ENCODE measurements around the gene IRS1. TPM values are rescaled to one million over a fixed set of nuclear protein-coding genes. Genes with fewer than 3 reads are reported as not detected.
A peak's percentile ranks its signal among the peaks of the same experiment; 100 is the strongest.

Gene IRS1
- total RNA-seq, 1 experiment from 2014 or later: 10.5 TPM

DNA sequence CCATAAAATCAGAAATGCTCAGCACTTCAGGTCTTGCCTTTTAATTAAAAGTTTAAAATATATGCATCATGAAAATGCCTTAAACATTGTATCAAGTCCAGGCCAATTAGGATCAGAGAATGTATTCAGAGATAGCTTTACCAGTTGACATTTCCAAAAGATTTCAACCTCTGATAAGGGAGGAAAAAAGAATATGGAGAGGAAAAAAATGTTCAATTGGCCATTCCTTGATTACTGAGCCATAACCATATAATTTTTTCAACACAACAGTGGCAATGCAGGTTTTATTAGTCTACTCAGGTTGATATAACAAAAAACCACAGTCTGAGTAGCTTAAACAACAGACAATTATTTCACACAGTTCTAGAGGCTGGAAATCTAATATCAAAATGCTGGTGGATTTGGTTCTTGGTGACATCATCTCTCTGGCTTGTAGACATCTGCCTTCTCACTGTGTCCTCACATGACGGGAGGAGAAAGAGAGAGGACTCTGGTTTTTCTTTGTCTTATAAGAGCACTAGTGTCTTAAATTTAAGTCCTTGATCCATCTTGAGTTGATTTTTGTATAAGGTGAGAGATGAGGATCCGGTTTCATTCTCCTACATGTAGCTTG lies 111.9 kb downstream of the IRS1 start:
- TF ChIP-seq, protein P1, sequence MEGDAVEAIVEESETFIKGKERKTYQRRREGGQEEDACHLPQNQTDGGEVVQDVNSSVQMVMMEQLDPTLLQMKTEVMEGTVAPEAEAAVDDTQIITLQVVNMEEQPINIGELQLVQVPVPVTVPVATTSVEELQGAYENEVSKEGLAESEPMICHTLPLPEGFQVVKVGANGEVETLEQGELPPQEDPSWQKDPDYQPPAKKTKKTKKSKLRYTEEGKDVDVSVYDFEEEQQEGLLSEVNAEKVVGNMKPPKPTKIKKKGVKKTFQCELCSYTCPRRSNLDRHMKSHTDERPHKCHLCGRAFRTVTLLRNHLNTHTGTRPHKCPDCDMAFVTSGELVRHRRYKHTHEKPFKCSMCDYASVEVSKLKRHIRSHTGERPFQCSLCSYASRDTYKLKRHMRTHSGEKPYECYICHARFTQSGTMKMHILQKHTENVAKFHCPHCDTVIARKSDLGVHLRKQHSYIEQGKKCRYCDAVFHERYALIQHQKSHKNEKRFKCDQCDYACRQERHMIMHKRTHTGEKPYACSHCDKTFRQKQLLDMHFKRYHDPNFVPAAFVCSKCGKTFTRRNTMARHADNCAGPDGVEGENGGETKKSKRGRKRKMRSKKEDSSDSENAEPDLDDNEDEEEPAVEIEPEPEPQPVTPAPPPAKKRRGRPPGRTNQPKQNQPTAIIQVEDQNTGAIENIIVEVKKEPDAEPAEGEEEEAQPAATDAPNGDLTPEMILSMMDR (IDR thresholded peaks at IDR 0.05; ENCODE audit: unreplicated experiment): no peak
- POLR2A ChIA-PET: interaction anchor here (1.4 to 1.5 kb wide), 2 partner anchors 16 to 37 kb away, joined by 3 to 4 read pairs; no protein-coding TSS in a partner anchor
- no TSS peak for BruUV-seq (replicated peaks)
- DNase-seq (ENCODE audit: unreplicated experiment): no peak
- CTCF ChIA-PET: interaction anchor here (0.6 kb wide), 1 partner anchor 111 kb away, joined by 3 read pairs; no protein-coding TSS in a partner anchor
- H3K27me3 Mint-ChIP-seq (ENCODE audit: insufficient read depth, unreplicated experiment): no peaks in the 10 kb centered on the region
- peaks cover 20% of the 10 kb centered on the region for H3K4me1 Mint-ChIP-seq (ENCODE audit: insufficient read depth, unreplicated experiment)
- no peak overlapping the region for H3K27ac Mint-ChIP-seq (ENCODE audit: low read depth, unreplicated experiment)
- H3K9me3 Mint-ChIP-seq (ENCODE audit: unreplicated experiment): peaks cover 7% of the 10 kb centered on the region
- no peak overlapping the region for H3K4me3 Mint-ChIP-seq (ENCODE audit: unreplicated experiment)
- no peaks in the 10 kb centered on the region for H3K36me3 Mint-ChIP-seq (ENCODE audit: insufficient read depth, unreplicated experiment)
- intact Hi-C loops (cut with micrococcal nuclease): no loop called here

- intact Hi-C loops (cut with micrococcal nuclease): no loop called here
- Mint-ChIP-seq H3K4me1 (ENCODE audit: insufficient read depth, unreplicated experiment) (peaks cover 22% of the 10 kb centered on the region), H3K36me3 (ENCODE audit: insufficient read depth, unreplicated experiment) (no peaks in the 10 kb centered on the region), H3K27ac (ENCODE audit: low read depth, unreplicated experiment) (no peak overlapping the region), H3K27me3 (ENCODE audit: insufficient read depth, unreplicated experiment) (no peaks in the 10 kb centered on the region), H3K9me3 (ENCODE audit: unreplicated experiment) (peaks cover 7% of the 10 kb centered on the region), H3K4me3 (ENCODE audit: unreplicated experiment) (no peak overlapping the region)
- CTCF ChIA-PET: interaction anchor here (1.4 kb wide), 1 partner anchor 11 kb away, joined by 3 read pairs; no protein-coding TSS in a partner anchor
- TF ChIP-seq, protein P1 (IDR thresholded peaks at IDR 0.05; ENCODE audit: unreplicated experiment): no peak
- DNase-seq (ENCODE audit: unreplicated experiment): no peak
- POLR2A ChIA-PET: interaction anchor here (2.8 kb wide), 1 partner anchor 12 kb away, joined by 10 read pairs; no protein-coding TSS in a partner anchor
- no TSS peak for BruUV-seq (replicated peaks)
Observed at GRCh38 chr2:226684563-226684959, 115.1 kb downstream of the IRS1 start.

DNA sequence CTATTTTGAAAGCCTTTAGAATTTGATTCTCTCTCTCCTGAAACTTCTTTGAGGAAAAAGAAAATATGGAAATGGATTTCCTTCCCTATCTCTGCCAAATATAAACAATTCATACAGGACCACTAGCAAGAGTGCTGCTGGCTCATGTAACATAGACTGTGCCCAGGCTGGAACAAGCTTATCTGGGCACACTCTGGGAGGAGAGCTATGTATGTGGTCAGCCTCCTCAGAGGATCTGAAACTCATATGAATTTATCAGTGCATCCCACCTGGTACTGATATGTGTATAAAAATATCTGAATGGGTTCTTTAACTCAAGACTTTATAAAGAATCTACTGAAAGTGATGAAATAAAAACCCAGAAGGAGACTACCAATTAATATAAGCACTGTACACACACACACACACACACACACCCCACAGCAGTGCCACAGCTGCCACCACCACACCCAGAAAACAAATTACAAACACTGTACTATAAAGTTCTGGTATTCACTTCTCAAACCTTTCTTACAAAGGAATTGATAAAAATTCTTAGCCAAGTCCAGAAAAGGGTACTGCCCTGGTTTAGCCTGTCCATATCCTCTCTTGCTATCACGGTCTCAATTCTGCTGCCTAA lies 115.6 kb downstream of the IRS1 start:
- H3K27me3 Mint-ChIP-seq (ENCODE audit: insufficient read depth, unreplicated experiment): no peaks in the 10 kb centered on the region
- BruUV-seq (replicated peaks): no TSS peak
- ChIA-PET CTCF (interaction anchor here (1.4 kb wide), 1 partner anchor 10 kb away, joined by 3 read pairs; no protein-coding TSS in a partner anchor), POLR2A (interaction anchor here (1.1 to 2.8 kb wide), 4 partner anchors 8 to 567 kb away, joined by 3 to 10 read pairs (median 6); no protein-coding TSS in a partner anchor)
- intact Hi-C loops (cut with micrococcal nuclease): no loop called here
- H3K4me1 Mint-ChIP-seq (ENCODE audit: insufficient read depth, unreplicated experiment): peaks cover 22% of the 10 kb centered on the region
- H3K36me3 Mint-ChIP-seq (ENCODE audit: insufficient read depth, unreplicated experiment): no peaks in the 10 kb centered on the region
- TF ChIP-seq, protein P1 (IDR thresholded peaks at IDR 0.05; ENCODE audit: unreplicated experiment): no peak
- no peak for DNase-seq (ENCODE audit: unreplicated experiment)
- H3K4me3 Mint-ChIP-seq (ENCODE audit: unreplicated experiment): no peak overlapping the region
- H3K9me3 Mint-ChIP-seq (ENCODE audit: unreplicated experiment): peaks cover 7% of the 10 kb centered on the region
- no peak overlapping the region for H3K27ac Mint-ChIP-seq (ENCODE audit: low read depth, unreplicated experiment)

DNA sequence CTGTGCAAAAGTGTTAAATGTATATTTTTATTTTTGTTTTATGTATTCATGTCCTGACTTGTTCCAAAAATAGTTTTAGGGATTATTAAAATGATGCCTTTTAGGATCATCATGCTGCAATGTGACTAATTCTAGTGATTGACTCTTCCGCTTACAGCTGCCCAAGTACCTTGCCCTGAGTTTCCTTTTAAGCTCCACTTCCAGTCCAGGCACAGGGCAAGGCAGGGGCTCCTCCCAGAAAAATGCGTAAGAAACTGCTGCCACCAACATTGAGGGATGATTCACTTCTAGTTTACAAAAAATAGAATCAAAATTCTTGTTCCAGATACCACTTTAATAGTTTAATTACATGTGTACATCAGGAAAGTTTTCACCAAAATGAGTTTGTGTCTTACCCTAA lies 116.4 kb downstream of the IRS1 start:
- TF ChIP-seq, protein P1 (IDR thresholded peaks at IDR 0.05; ENCODE audit: unreplicated experiment): no peak
- intact Hi-C loops (cut with micrococcal nuclease): no loop called here
- peak overlapping the region; percentile 52 for H3K27ac Mint-ChIP-seq (ENCODE audit: low read depth, unreplicated experiment)
- no TSS peak for BruUV-seq (replicated peaks)
- H3K36me3 Mint-ChIP-seq (ENCODE audit: insufficient read depth, unreplicated experiment): no peaks in the 10 kb centered on the region
- no peaks in the 10 kb centered on the region for H3K27me3 Mint-ChIP-seq (ENCODE audit: insufficient read depth, unreplicated experiment)
- ChIA-PET CTCF (interaction anchor here (1.4 kb wide), 1 partner anchor 9 kb away, joined by 3 read pairs; no protein-coding TSS in a partner anchor), POLR2A (interaction anchor here (0.7 to 2.8 kb wide), 9 partner anchors 9 to 566 kb away, joined by 3 to 10 read pairs (median 3); no protein-coding TSS in a partner anchor)
- H3K4me1 Mint-ChIP-seq (ENCODE audit: insufficient read depth, unreplicated experiment): peaks cover 22% of the 10 kb centered on the region
- peak; percentile 56 for DNase-seq (ENCODE audit: unreplicated experiment)
- no peak overlapping the region for H3K4me3 Mint-ChIP-seq (ENCODE audit: unreplicated experiment)
- peaks cover 7% of the 10 kb centered on the region for H3K9me3 Mint-ChIP-seq (ENCODE audit: unreplicated experiment)

Data from MCF 10A (cell line).